Spleen (tissue), 11 donors: ENCODE data around the gene TAOK3. TPM values are rescaled to one million over a fixed set of nuclear protein-coding genes. Genes with fewer than 3 reads are reported as not detected.
"Not testable (repeated sequence)": the region's sequence is repeated elsewhere in the genome, so short reads cannot be mapped to it uniquely, and the experiment has no call there.

Experiments
- DNase-seq: peaks from one replicate; pipeline ENCODE4 v3.0.0-alpha.2; 2020
- H3K27ac ChIP-seq, 8 donors: fragments of 200-600 bp; sonication (generic) in 7 of 8; 1 replicate in 4 of 8; 2 replicates in 4 of 8; pipeline versions ENCODE4 v1.5.0 to v1.8.0; 2016 to 2021; ENCODE audit warnings: inconsistent platforms in 4 of 8, mild to moderate bottlenecking in 4 of 8, moderate library complexity in 1 of 8
- H3K27me3 ChIP-seq, 7 donors: fragments of 200-600 bp; sonication (generic) in 6 of 7; replicated peaks in 1 of 7; 1 replicate in 4 of 7; 2 replicates in 3 of 7; pipeline versions ENCODE4 v1.5.0 to v1.8.0; 2016 to 2021; ENCODE audit warnings: inconsistent platforms in 3 of 7, mild to moderate bottlenecking in 1 of 7
- H3K36me3 ChIP-seq, 6 donors: fragments of 200-600 bp; sonication (generic) in 5 of 6; 1 replicate in 4 of 6; 2 replicates in 2 of 6; pipeline versions ENCODE4 v1.5.0 to v1.8.0; 2016 to 2021; ENCODE audit warnings: inconsistent platforms in 2 of 6
- H3K4me1 ChIP-seq, 6 donors: fragments of 200-600 bp; sonication (generic) in 5 of 6; 1 replicate in 3 of 6; 2 replicates in 3 of 6; pipeline versions ENCODE4 v1.5.0 to v1.8.0; 2016 to 2021; ENCODE audit warnings: inconsistent platforms in 3 of 6
- H3K4me3 ChIP-seq, 8 donors: fragments of 200-600 bp; sonication (generic) in 7 of 8; 1 replicate in 4 of 8; 2 replicates in 4 of 8; pipeline versions ENCODE4 v1.5.0 to v1.8.0; 2016 to 2021; ENCODE audit warnings: inconsistent platforms in 4 of 8, mild to moderate bottlenecking in 4 of 8, moderate library complexity in 2 of 8
- H3K9me3 ChIP-seq, 8 donors: fragments of 200-600 bp; sonication (generic) in 7 of 8; 1 replicate in 4 of 8; 2 replicates in 4 of 8; pipeline versions ENCODE4 v1.5.0 to v1.8.0; 2016 to 2021; ENCODE audit warnings: inconsistent platforms in 4 of 8
- CTCF ChIP-seq, 11 experiments: fragments of 200-600 bp in 7 of 11; fragments of 450-650 bp in 4 of 11; sonication (generic) in 4 of 11; IDR thresholded peaks in 8 of 11; conservative IDR thresholded peaks in 3 of 11; 1 replicate in 7 of 11; 2 replicates in 4 of 11; pipeline versions ENCODE4 v1.4.0 to v1.8.0; 2016 to 2021; ENCODE audit warnings: antibody characterized with exemption in 11 of 11, inconsistent platforms in 4 of 11, mild to moderate bottlenecking in 1 of 11
- POLR2A ChIP-seq, 3 donors: fragments of 450-650 bp; IDR thresholded peaks; one replicate each; pipeline ENCODE4 v1.5.1; 2017; ENCODE audit warnings: antibody characterized with exemption in 3 of 3, mild to moderate bottlenecking in 1 of 3
- POLR2AphosphoS5 ChIP-seq, 3 donors: sonication (generic); formaldehyde crosslinking; IDR thresholded peaks; one replicate each; pipeline ENCODE4 v1.5.1; 2017; ENCODE audit warnings: antibody characterized with exemption in 3 of 3
- WGBS, 5 donors: extraction: QIAGEN DNeasy Blood & Tissue Kit in 3 of 5; methylation state at CpG; one replicate each; pipeline versions ENCODE4 v1.1.5 to v1.1.7; 2013 to 2018; 5-methylcytosine and 5-hydroxymethylcytosine counted together
- intact Hi-C: fragments of 100-400 bp; cut with DNase I; formaldehyde crosslinking; loops from one replicate; pipeline ENCODE4 v1.15.0; 2023; ENCODE audit warnings: low total_unique reads
- polyA plus RNA-seq, 3 donors: library from polyadenylated mRNA; stranded (reverse); fragments of 200-250 nt; gene quantifications; one replicate each; pipeline ENCODE4 v1.2.1, GENCODE V29; 2013
- total RNA-seq, 7 donors: library from RNA; depleted of rRNA in 3 of 7; stranded (reverse); fragments of >200 nt in 3 of 7; fragmentation: NEBNext Ultra II Directional in 4 of 7; extraction: Animal tissue kit (Norgen Biotek cat#: 25700) in 4 of 7; gene quantifications; one replicate each; pipeline versions ENCODE4 v1.1.0 to v1.2.1, GENCODE V29; 2016 to 2021
- donor health status: healthy with polysubstance abuse.
- donor health status: DM: no; HTN: no; CAD: no; lungs with moderate emphysema.
- donor health status: DM: no; HTN: no; CAD: no.
- donor health status: Bipolar disorder and iron deficiency.
- donor health status: healthy.
- donor health status: DM: no; HTN: no; CAD: no.
- donor health status: DM: yes; HTN: yes; CAD: no.

Gene TAOK3
- total and polyA plus RNA-seq, 10 donors: 12.7 to 80.8 (median 56.5) TPM

- Histone ChIP-seq H3K36me3 (peaks cover 0 to 38% (median 32%) of the 10 kb centered on the region in 6 donors), H3K27me3 (no peaks in the 10 kb centered on the region), H3K27ac (peak overlapping the region; percentile 70 to 86 (median 76)), H3K4me3 (peak overlapping the region; percentile 81 to 97 (median 92)), H3K9me3 (no peaks in the 10 kb centered on the region), H3K4me1 (peaks cover 0 to 58% (median 37%) of the 10 kb centered on the region in 6 donors)
- DNase-seq: peak; percentile 87
- TF ChIP-seq POLR2AphosphoS5 (IDR thresholded peaks at IDR 0.05): no peak
- no peak for TF ChIP-seq CTCF (IDR thresholded peaks at IDR 0.05 in 8 of 11, conservative IDR thresholded peaks at IDR 0.05 in 3 of 11)
- no peak for TF ChIP-seq POLR2A (IDR thresholded peaks at IDR 0.05)
- intact Hi-C loops: no loop called here
- WGBS, 5 donors: 1 to 4% (median 2%) methylated on average over 14 to 29 of the region's 29 CpGs
These were observed 236.1 kb downstream of the TAOK3 start for GRCh38 chr12:118136559-118137003.

- H3K4me3 ChIP-seq: peak within 1 kb of the TSS; percentile 81 to 97 (median 92)
- TF ChIP-seq POLR2AphosphoS5 (IDR thresholded peaks at IDR 0.05) (peak; percentile 95 to 97 (median 95)), CTCF (IDR thresholded peaks at IDR 0.05 in 8 of 11, conservative IDR thresholded peaks at IDR 0.05 in 3 of 11) (peak in 4 of 11 experiments; percentile 9 to 38 (median 18)), POLR2A (IDR thresholded peaks at IDR 0.05) (peak in 2 of 3 donors; percentile 22 to 60)
- no peaks in the 10 kb centered on the region for H3K9me3 ChIP-seq
- intact Hi-C loops: no loop called here
- H3K4me1 ChIP-seq: peaks cover 0 to 58% (median 37%) of the 10 kb centered on the region in 6 donors
- H3K27me3 ChIP-seq: no peaks in the 10 kb centered on the region
- peak within 1 kb of the TSS; percentile 70 to 86 (median 76) for H3K27ac ChIP-seq
- H3K36me3 ChIP-seq: peaks cover 0 to 32% (median 25%) of the 10 kb centered on the region in 6 donors
- DNase-seq: peak; percentile 99
- WGBS, 5 donors: 0 to 2% (median 1%) methylated on average over 23 to 70 of the region's 70 CpGs
These were observed 236.7 kb downstream of the TAOK3 start, which contains the start of gene PEBP1 for GRCh38 chr12:118135788-118136558. TSS of gene PEBP1 (plus strand) at chr12:118136124. CDS start at chr12:118136210, 86 bp downstream.

- not testable (repeated sequence) for H3K27me3 ChIP-seq, H3K4me1 ChIP-seq, DNase-seq, H3K9me3 ChIP-seq, H3K36me3 ChIP-seq, H3K27ac ChIP-seq, H3K4me3 ChIP-seq
- WGBS, 5 donors: 93 to 98% (median 96%) methylated on average over 5 of the region's 5 CpGs
- intact Hi-C loops: loop anchor here (10.0 kb wide), 1 partner anchor 245 kb away; the partner anchor contains the start of genes SUDS3 and TAOK3
These were observed 243.3 kb downstream of the TAOK3 start for GRCh38 chr12:118129436-118129835.

- TF ChIP-seq POLR2A (IDR thresholded peaks at IDR 0.05) (no peak), POLR2AphosphoS5 (IDR thresholded peaks at IDR 0.05) (no peak)
- no peaks in the 10 kb centered on the region for H3K36me3 ChIP-seq
- DNase-seq: peak; percentile 13
- no peaks in the 10 kb centered on the region for H3K27me3 ChIP-seq
- WGBS, 5 donors: 85 to 99% (median 96%) methylated on average over 5 of the region's 5 CpGs
- H3K4me3 ChIP-seq: no peak overlapping the region
- no peaks in the 10 kb centered on the region for H3K4me1 ChIP-seq
- no peak overlapping the region for H3K27ac ChIP-seq
- peaks cover 0 to 5% (median 0%) of the 10 kb centered on the region in 8 donors for H3K9me3 ChIP-seq
- intact Hi-C loops: loop anchor here (10.0 kb wide), 1 partner anchor 247 kb away; the partner anchor contains the start of genes SUDS3 and TAOK3
These were observed 244.8 kb downstream of the TAOK3 start for GRCh38 chr12:118127867-118128266.
